HG02870 (cell line): Measurements from ENCODE around the gene ST8SIA2.

Experiments used
- ATAC-seq: cut with Tn5 transposase; IDR thresholded peaks from one replicate; pipeline ENCODE4 v1.9.1; 2021; ENCODE audit warnings: mild to moderate bottlenecking, moderate library complexity; ENCODE audit not compliant: unreplicated experiment

The ST8SIA2 gene

GRCh38 chr15:92395098-92395635 is 1.5 kb downstream of the ST8SIA2 start:
- ATAC-seq = no peak

GRCh38 chr15:92399271-92399950 is 5.7 kb downstream of the ST8SIA2 start:
- no peak for ATAC-seq

- ATAC-seq = no peak
Observed at GRCh38 chr15:92400573-92400972, 6.9 kb downstream of the ST8SIA2 start.

GRCh38 chr15:92400980-92401787 is 7.5 kb downstream of the ST8SIA2 start:
- no peak for ATAC-seq

GRCh38 chr15:92402751-92403150 is 9.1 kb downstream of the ST8SIA2 start:
- no peak for ATAC-seq

GRCh38 chr15:92405942-92406341 is 12.3 kb downstream of the ST8SIA2 start:
- ATAC-seq = no peak

GRCh38 chr15:92407321-92407720 is 13.6 kb downstream of the ST8SIA2 start:
- ATAC-seq = no peak

- no peak for ATAC-seq
Observed at GRCh38 chr15:92407916-92408315, 14.2 kb downstream of the ST8SIA2 start.

GRCh38 chr15:92409006-92409405 is 15.3 kb downstream of the ST8SIA2 start:
- no peak for ATAC-seq

- no peak for ATAC-seq
Observed at GRCh38 chr15:92409521-92409920, 15.8 kb downstream of the ST8SIA2 start.

GRCh38 chr15:92410537-92410936 is 16.9 kb downstream of the ST8SIA2 start:
- ATAC-seq = no peak

- no peak for ATAC-seq
Observed at GRCh38 chr15:92411256-92411655, 17.6 kb downstream of the ST8SIA2 start.

- no peak for ATAC-seq
Observed at GRCh38 chr15:92413510-92413909, 19.8 kb downstream of the ST8SIA2 start.

GRCh38 chr15:92415639-92416297 is 22.1 kb downstream of the ST8SIA2 start:
- no peak for ATAC-seq

GRCh38 chr15:92416557-92416956 is 22.9 kb downstream of the ST8SIA2 start:
- ATAC-seq = no peak

GRCh38 chr15:92417716-92418115 is 24.0 kb downstream of the ST8SIA2 start:
- ATAC-seq = no peak

- ATAC-seq = no peak
Observed at GRCh38 chr15:92418864-92419263, 25.2 kb downstream of the ST8SIA2 start.

GRCh38 chr15:92421976-92422375 is 28.3 kb downstream of the ST8SIA2 start:
- no peak for ATAC-seq

GRCh38 chr15:92425578-92426225 is 32.0 kb downstream of the ST8SIA2 start:
- no peak for ATAC-seq

GRCh38 chr15:92429378-92430068 is 35.8 kb downstream of the ST8SIA2 start:
- no peak for ATAC-seq

GRCh38 chr15:92430069-92430440 is 36.4 kb downstream of the ST8SIA2 start:
- ATAC-seq = no peak
